D721Med (cell line): Measurements from ENCODE around the gene MDGA2.

Experiments used
- DNase-seq: peaks from one replicate; pipeline ENCODE4 v3.0.0; 2011; ENCODE audit warnings: low spot score; ENCODE audit not compliant: insufficient read length
- FAIRE-seq: peaks from 2 replicates; lab custom pipeline; 2011; peaks lifted over from hg19 to GRCh38; lab: Jason Lieb, UNC
- CTCF ChIP-seq: IDR thresholded peaks from 2 replicates; pipeline ENCODE4 v1.5.1; 2012; ENCODE audit warnings: mild to moderate bottlenecking, control low read depth; ENCODE audit not compliant: insufficient read depth; ENCODE audit errors: missing control alignments

MDGA2 gene

GRCh38 chr14:46989566-46989965 is 685.8 kb downstream of the MDGA2 start:
- TF ChIP-seq CTCF = no peak
- no peak for FAIRE-seq

GRCh38 chr14:46988312-46988711 is 687.1 kb downstream of the MDGA2 start:
- no peak for TF ChIP-seq CTCF
- FAIRE-seq (no peak), DNase-seq (no peak)

More at GRCh38 chr14:46989566-46989965, 685.8 kb downstream of the MDGA2 start:
- DNase-seq = no peak

- DNase-seq (no peak), FAIRE-seq (no peak)
Measured at GRCh38 chr14:46985529-46986380, 689.6 kb downstream of the MDGA2 start.

GRCh38 chr14:46973295-46973694 is 702.1 kb downstream of the MDGA2 start:
- DNase-seq = no peak
- FAIRE-seq = peak; percentile 66
- no peak for TF ChIP-seq CTCF

More at GRCh38 chr14:46985529-46986380, 689.6 kb downstream of the MDGA2 start:
- no peak for TF ChIP-seq CTCF

GRCh38 chr14:46964378-46964777 is 711.0 kb downstream of the MDGA2 start:
- no peak for TF ChIP-seq CTCF
- DNase-seq = no peak
- FAIRE-seq = no peak

GRCh38 chr14:46951103-46951502 is 724.3 kb downstream of the MDGA2 start:
- DNase-seq = no peak
- peak; percentile 51 for FAIRE-seq
- TF ChIP-seq CTCF = peak; percentile 38

GRCh38 chr14:46940611-46941010 is 734.8 kb downstream of the MDGA2 start:
- FAIRE-seq (no peak), DNase-seq (no peak)
- TF ChIP-seq CTCF = no peak
